Mesenchymal stem cell (in vitro differentiated cells and primary cell): ENCODE results near the gene XRCC4.
A peak's percentile ranks its signal among the peaks of the same experiment; 100 is the strongest.

Experiments
- DNase-seq: peaks from one replicate; pipeline ENCODE4 v3.0.0-alpha.2; 2013
- H2AFZ ChIP-seq: one replicate; pipeline ENCODE4 v1.6.1; 2013; ENCODE audit warnings: low read depth, mild to moderate bottlenecking, control low read depth, inconsistent platforms, low read length, moderate library complexity
- H2AK5ac ChIP-seq: 2 replicates; pipeline ENCODE4 v1.6.1; 2013; ENCODE audit warnings: low read length, moderate library complexity, mild to moderate bottlenecking, inconsistent platforms; ENCODE audit not compliant: severe bottlenecking
- H2BK120ac ChIP-seq: one replicate; pipeline ENCODE4 v1.6.1; 2013; ENCODE audit warnings: low read depth, mild to moderate bottlenecking, inconsistent platforms, low read length, moderate library complexity
- H2BK12ac ChIP-seq, 2 experiments: one replicate each; pipeline ENCODE4 v1.6.1; 2013; ENCODE audit warnings: inconsistent platforms in 2 of 2, low read length in 2 of 2, mild to moderate bottlenecking in 2 of 2, moderate library complexity in 2 of 2, control low read depth in 1 of 2
- H2BK15ac ChIP-seq: one replicate; pipeline ENCODE4 v1.6.1; 2013; ENCODE audit warnings: mild to moderate bottlenecking, low read depth, inconsistent platforms; ENCODE audit not compliant: poor library complexity, severe bottlenecking
- H2BK5ac ChIP-seq: 2 replicates; pipeline ENCODE4 v1.6.1; 2013; ENCODE audit warnings: low read depth, mild to moderate bottlenecking, low read length, control low read depth, inconsistent platforms; ENCODE audit not compliant: poor library complexity, severe bottlenecking
- H3K14ac ChIP-seq, 2 experiments: one replicate each; pipeline ENCODE4 v1.6.1; 2013; ENCODE audit warnings: inconsistent platforms in 2 of 2, low read length in 2 of 2, control low read depth in 1 of 2, mild to moderate bottlenecking in 1 of 2, moderate library complexity in 1 of 2
- H3K18ac ChIP-seq, 2 experiments: one replicate each; pipeline ENCODE4 v1.6.1; 2013; ENCODE audit warnings: inconsistent platforms in 2 of 2, low read length in 2 of 2, control low read depth in 1 of 2, low read depth in 1 of 2, mild to moderate bottlenecking in 1 of 2
- H3K23ac ChIP-seq, 2 experiments: one replicate each; pipeline ENCODE4 v1.6.1; 2013; ENCODE audit warnings: inconsistent platforms in 2 of 2, low read length in 2 of 2, mild to moderate bottlenecking in 2 of 2, moderate library complexity in 2 of 2, control low read depth in 1 of 2
- H3K27ac ChIP-seq: 2 replicates; pipeline ENCODE4 v1.5.1; 2013; ENCODE audit warnings: mild to moderate bottlenecking, moderate library complexity, low read length, control low read depth, inconsistent platforms; ENCODE audit not compliant: poor library complexity, severe bottlenecking
- H3K27me3 ChIP-seq, 2 experiments: 2 replicates each; pipeline versions ENCODE4 v1.6.1 to v1.7.0; 2013; ENCODE audit warnings: low read length in 2 of 2, mild to moderate bottlenecking in 2 of 2, moderate library complexity in 2 of 2, control low read depth in 1 of 2, inconsistent platforms in 1 of 2; ENCODE audit not compliant: control insufficient read depth in 1 of 2, insufficient read depth in 1 of 2
- H3K36me3 ChIP-seq, 2 experiments: 2 replicates each; pipeline versions ENCODE4 v1.6.1 to v1.7.0; 2013; ENCODE audit warnings: low read length in 2 of 2, control low read depth in 1 of 2, inconsistent platforms in 1 of 2, low read depth in 1 of 2, mild to moderate bottlenecking in 1 of 2; ENCODE audit not compliant: insufficient read depth in 2 of 2, control insufficient read depth in 1 of 2
- H3K4ac ChIP-seq, 2 experiments: one replicate each; pipeline ENCODE4 v1.6.1; 2013; ENCODE audit warnings: inconsistent platforms in 2 of 2, low read length in 2 of 2, mild to moderate bottlenecking in 2 of 2, moderate library complexity in 2 of 2, control low read depth in 1 of 2, low read depth in 1 of 2
- H3K4me1 ChIP-seq: 2 replicates; pipeline ENCODE4 v1.6.1; 2013; ENCODE audit warnings: low read depth, low read length, control low read depth; ENCODE audit not compliant: control insufficient read depth, insufficient read depth
- H3K4me2 ChIP-seq: 2 replicates; pipeline ENCODE4 v1.6.1; 2013; ENCODE audit warnings: low read length, mild to moderate bottlenecking, inconsistent platforms; ENCODE audit not compliant: poor library complexity, severe bottlenecking
- H3K4me3 ChIP-seq, 2 experiments: 2 replicates each; pipeline versions ENCODE4 v1.5.1 to v1.7.0; 2013; ENCODE audit warnings: low read length in 2 of 2, mild to moderate bottlenecking in 2 of 2, control low read depth in 1 of 2, low read depth in 1 of 2; ENCODE audit not compliant: insufficient read depth in 1 of 2
- H3K79me1 ChIP-seq: replicated peaks from 2 replicates; pipeline ENCODE4 v1.6.1; 2013; ENCODE audit warnings: mild to moderate bottlenecking, control low read depth, low read length, inconsistent platforms; ENCODE audit not compliant: poor library complexity, severe bottlenecking
- H3K9ac ChIP-seq: 2 replicates; pipeline ENCODE4 v1.7.0; 2013; ENCODE audit warnings: mild to moderate bottlenecking, low read length, moderate library complexity
- H3K9me3 ChIP-seq: 2 replicates; pipeline ENCODE4 v1.7.0; 2013; ENCODE audit warnings: mild to moderate bottlenecking, low read length; ENCODE audit not compliant: control insufficient read depth
- H4K8ac ChIP-seq: one replicate; pipeline ENCODE4 v1.6.1; 2013; ENCODE audit warnings: inconsistent platforms, mild to moderate bottlenecking, low read length, moderate library complexity
- H4K91ac ChIP-seq: one replicate; pipeline ENCODE4 v1.6.1; 2013; ENCODE audit warnings: mild to moderate bottlenecking, low read length, inconsistent platforms
- WGBS: methylation state at CpG from one replicate; pipeline ENCODE4 v1.1.7; 2013; ENCODE audit warnings: mixed read lengths; 5-methylcytosine and 5-hydroxymethylcytosine counted together

The XRCC4 gene

DNA sequence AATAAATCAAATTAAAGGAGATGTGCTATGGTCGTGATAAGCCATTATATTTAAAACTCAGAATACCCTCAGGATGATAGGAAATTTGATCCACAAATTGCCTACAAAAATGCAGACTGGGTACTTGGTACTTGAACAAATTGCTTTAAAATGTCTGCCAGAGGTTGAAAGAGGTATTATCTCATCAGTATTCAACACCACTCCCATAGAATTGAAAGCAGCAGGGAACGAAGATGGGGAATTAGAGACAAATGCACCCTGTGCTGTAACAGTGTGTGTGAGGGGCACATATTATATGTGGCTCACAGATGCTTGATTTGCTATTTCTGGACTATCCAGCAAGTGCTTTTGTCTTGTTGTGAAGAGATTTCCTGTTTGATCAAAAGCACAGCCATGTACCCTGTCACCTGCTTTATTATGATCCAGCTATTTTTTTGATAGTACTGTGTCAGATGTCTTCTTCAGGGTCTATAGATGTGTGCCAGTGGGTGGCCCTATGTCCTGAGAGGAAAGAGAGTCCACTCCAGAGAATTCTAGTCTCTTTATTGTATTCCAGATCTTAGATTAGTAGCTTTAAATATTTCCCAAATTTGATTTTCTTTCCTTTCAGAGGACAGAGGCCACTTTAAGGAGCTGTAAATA lies 120.1 kb downstream of the XRCC4 start:
- Histone ChIP-seq H2AK5ac (no peak overlapping the region), H3K27me3 (no peaks in the 10 kb centered on the region), H3K4me2 (no peak overlapping the region), H3K4me1 (no peaks in the 10 kb centered on the region), H4K8ac (no peak overlapping the region), H3K14ac (no peak overlapping the region), H4K91ac (no peak overlapping the region), H2AFZ (no peak overlapping the region), H3K18ac (no peak overlapping the region), H3K36me3 (no peaks in the 10 kb centered on the region), H2BK15ac (no peak overlapping the region), H2BK120ac (no peak overlapping the region), H3K9me3 (no peaks in the 10 kb centered on the region), H3K27ac (no peak overlapping the region), H3K9ac (no peak overlapping the region), H3K23ac (no peak overlapping the region), H3K4me3 (no peak overlapping the region), H3K79me1 (no peaks in the 10 kb centered on the region), H2BK12ac (no peak overlapping the region), H3K4ac (no peak overlapping the region), H2BK5ac (no peak overlapping the region)
- DNase-seq = no peak
- WGBS = 82% methylated on average over 1 of the region's 2 CpGs

DNA sequence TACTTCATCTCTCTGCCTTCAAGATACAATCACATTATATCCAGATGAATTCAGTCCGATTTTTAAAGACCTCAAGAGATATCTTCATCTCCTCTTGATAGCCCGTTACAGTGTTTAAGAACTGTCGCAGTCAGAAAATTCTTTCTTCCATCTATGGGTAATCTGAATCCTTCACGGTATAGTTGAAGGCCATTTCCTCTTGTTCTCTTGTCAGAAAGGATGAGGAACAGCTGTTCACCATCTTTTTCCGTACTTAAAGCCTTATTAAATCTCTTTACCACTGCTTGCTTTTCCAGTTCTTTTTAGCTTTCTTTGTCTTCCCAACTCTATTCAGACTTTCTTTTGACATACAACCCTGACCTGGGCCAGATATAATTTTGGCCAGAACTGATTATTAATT lies 121.8 kb downstream of the XRCC4 start:
- Histone ChIP-seq H3K79me1 (no peaks in the 10 kb centered on the region), H2BK5ac (no peak overlapping the region), H4K91ac (no peak overlapping the region), H3K27ac (no peak overlapping the region), H2AFZ (no peak overlapping the region), H3K4ac (no peak overlapping the region), H3K18ac (no peak overlapping the region), H3K23ac (no peak overlapping the region), H3K36me3 (no peaks in the 10 kb centered on the region), H2BK12ac (no peak overlapping the region), H3K14ac (no peak overlapping the region), H3K9ac (no peak overlapping the region), H4K8ac (no peak overlapping the region), H3K9me3 (no peaks in the 10 kb centered on the region), H3K27me3 (no peaks in the 10 kb centered on the region), H3K4me3 (no peak overlapping the region), H2BK15ac (no peak overlapping the region), H3K4me2 (no peak overlapping the region), H3K4me1 (no peaks in the 10 kb centered on the region), H2BK120ac (no peak overlapping the region), H2AK5ac (no peak overlapping the region)
- DNase-seq = peak; percentile 22
- 70% methylated on average over 5 of the region's 5 CpGs for WGBS

DNA sequence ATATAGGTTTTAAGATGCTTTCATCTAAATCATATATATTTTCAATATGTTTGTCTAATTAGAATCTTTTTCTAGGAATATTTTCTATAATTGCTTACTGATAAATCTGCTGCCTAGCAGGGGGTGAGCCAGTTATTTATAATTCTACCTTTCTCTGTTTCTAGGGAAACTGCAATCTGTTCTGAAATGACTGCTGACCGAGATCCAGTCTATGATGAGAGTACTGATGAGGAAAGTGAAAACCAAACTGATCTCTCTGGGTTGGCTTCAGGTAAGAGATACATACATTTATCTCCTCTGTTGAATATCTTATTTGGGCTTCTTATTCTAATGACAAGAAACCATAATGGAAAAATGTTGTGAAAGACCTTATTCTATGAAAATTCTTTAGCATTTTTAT lies 127.3 kb downstream of the XRCC4 start:
- H4K91ac ChIP-seq = no peak overlapping the region
- no peak overlapping the region for H3K27ac ChIP-seq
- H2BK12ac ChIP-seq = no peak overlapping the region
- no peak overlapping the region for H2AK5ac ChIP-seq
- H3K79me1 ChIP-seq = no peaks in the 10 kb centered on the region
- no peaks in the 10 kb centered on the region for H3K36me3 ChIP-seq
- H2BK15ac ChIP-seq = no peak overlapping the region
- H4K8ac ChIP-seq = no peak overlapping the region
- H3K27me3 ChIP-seq = no peaks in the 10 kb centered on the region
- no peak overlapping the region for H2BK120ac ChIP-seq
- no peak overlapping the region for H3K18ac ChIP-seq
- H3K4me2 ChIP-seq = no peak overlapping the region
- no peak overlapping the region for H3K4ac ChIP-seq
- H2BK5ac ChIP-seq = no peak overlapping the region
- no peak overlapping the region for H3K14ac ChIP-seq
- no peaks in the 10 kb centered on the region for H3K4me1 ChIP-seq
- H3K9ac ChIP-seq = no peak overlapping the region
- H3K4me3 ChIP-seq = no peak overlapping the region
- H2AFZ ChIP-seq = no peak overlapping the region
- DNase-seq = no peak
- no CpG with 5 or more reads among the region's 1 CpG for WGBS
- no peaks in the 10 kb centered on the region for H3K9me3 ChIP-seq
- H3K23ac ChIP-seq = no peak overlapping the region

DNA sequence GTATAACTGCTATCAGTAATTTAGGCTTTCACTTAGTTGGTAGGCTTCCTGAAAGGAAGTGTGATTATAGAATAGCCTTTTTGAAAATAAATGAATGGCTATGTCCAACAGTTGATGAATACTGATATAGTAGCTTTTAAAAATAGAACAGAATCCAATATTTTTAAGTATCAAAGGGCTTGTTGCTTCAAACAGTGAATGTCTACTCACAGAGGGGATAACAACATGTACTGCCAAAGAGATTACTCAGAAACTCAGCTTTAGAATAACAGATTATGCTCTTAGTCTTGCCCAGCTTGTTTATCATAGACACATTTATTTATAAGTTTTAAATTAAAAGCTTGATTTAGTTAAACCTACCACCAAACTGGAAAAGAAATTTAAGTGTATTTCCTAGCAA lies 132.6 kb downstream of the XRCC4 start:
- no peak overlapping the region for H2BK15ac ChIP-seq
- H2BK5ac ChIP-seq = no peak overlapping the region
- H2AK5ac ChIP-seq = no peak overlapping the region
- no peak overlapping the region for H3K9ac ChIP-seq
- H3K27me3 ChIP-seq = no peaks in the 10 kb centered on the region
- H2BK120ac ChIP-seq = no peak overlapping the region
- DNase-seq = no peak
- H3K4me3 ChIP-seq = no peak overlapping the region
- no peak overlapping the region for H3K23ac ChIP-seq
- H3K4ac ChIP-seq = no peak overlapping the region
- no peak overlapping the region for H3K27ac ChIP-seq
- no peak overlapping the region for H4K8ac ChIP-seq
- H3K36me3 ChIP-seq = no peaks in the 10 kb centered on the region
- H3K79me1 ChIP-seq = no peaks in the 10 kb centered on the region
- H3K4me2 ChIP-seq = no peak overlapping the region
- H3K4me1 ChIP-seq = no peaks in the 10 kb centered on the region
- H4K91ac ChIP-seq = no peak overlapping the region
- no peak overlapping the region for H2AFZ ChIP-seq
- H3K18ac ChIP-seq = no peak overlapping the region
- no peak overlapping the region for H3K14ac ChIP-seq
- no peak overlapping the region for H2BK12ac ChIP-seq
- no peaks in the 10 kb centered on the region for H3K9me3 ChIP-seq
